ENCODE results near the gene UBE2J2. TPM values are rescaled to one million over a fixed set of nuclear protein-coding genes. Genes with fewer than 3 reads are reported as not detected.
A peak's percentile ranks its signal among the peaks of the same experiment; 100 is the strongest.

Gene UBE2J2
- total and polyA plus RNA-seq, 2 experiments from 2014 or later: 49.7 to 63.5 TPM

DNA sequence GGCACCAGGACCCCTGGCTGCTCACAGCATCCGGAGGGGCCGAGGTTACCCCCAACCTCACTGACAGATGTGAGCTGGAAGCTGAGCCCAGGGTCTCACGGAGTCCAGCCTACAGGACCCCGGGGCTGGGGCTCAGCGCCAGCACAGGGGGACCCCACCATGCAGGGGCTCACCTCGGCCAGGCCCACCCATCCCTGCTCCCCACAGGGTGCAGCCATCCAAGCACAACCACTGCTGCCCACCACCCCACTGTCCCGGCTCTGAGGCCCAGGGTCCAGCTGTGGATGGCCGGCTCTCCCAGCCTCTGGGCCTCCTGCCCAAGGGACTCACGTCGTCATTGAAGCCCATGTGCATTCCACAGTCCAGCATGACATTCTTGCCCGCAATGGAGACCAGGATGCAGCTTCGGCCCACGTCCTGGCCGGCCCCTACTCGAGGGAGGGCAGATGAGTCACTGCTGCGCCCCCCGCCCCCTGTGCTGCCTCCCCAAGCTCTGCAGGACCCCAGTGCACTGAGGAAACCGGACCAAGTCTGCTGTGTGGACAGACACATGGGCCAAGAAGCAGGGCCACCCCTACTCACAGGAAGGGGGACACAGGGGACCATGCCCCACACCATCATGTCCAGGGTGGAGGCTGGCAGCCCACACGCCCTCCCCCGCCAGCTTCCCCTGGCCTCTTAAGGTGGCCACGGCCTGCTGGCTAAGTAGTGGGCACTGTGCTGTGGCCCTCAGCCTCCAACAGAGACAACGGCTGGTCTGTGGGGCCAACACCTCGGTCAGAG lies 47.2 kb upstream of the UBE2J2 start:
- H3K9ac ChIP-seq: peak overlapping the region; percentile 20; the same call in 1 of the 2 replicates
- H3K27ac ChIP-seq: no peak overlapping the region; the same call in 1 of the 2 replicates
- 69% methylated on average over 21 to 22 of the region's 23 CpGs for WGBS, 2 experiments (ENCODE audit: low coverage in 1 of 2, low lambda C conversion rate in 2 of 2, missing lambda C conversion rate in 2 of 2)
- H3K4me3 ChIP-seq: no peak overlapping the region
- no peaks in the 10 kb centered on the region for H3K9me2 ChIP-seq (ENCODE audit: insufficient read depth)
- in situ Hi-C loops (cut with MboI): no loop called here
- H3K4me1 ChIP-seq (ENCODE audit: insufficient read depth): peaks cover 22% of the 10 kb centered on the region
- peaks cover 27% of the 10 kb centered on the region for H3F3A ChIP-seq (ENCODE audit: insufficient read depth)
- no peaks in the 10 kb centered on the region for H4K20me1 ChIP-seq (ENCODE audit: insufficient read depth)
- H3K4me2 ChIP-seq (ENCODE audit: unreplicated experiment): no peak overlapping the region
- peaks cover 86% of the 10 kb centered on the region for H3K79me2 ChIP-seq (ENCODE audit: insufficient read depth)
- H2AFZ ChIP-seq: no peak overlapping the region
- TF ChIP-seq EZH2 (IDR thresholded peaks at IDR 0.05; ENCODE audit: insufficient read depth, poor library complexity, severe bottlenecking) (no peak), EZH2phosphoT487 (IDR thresholded peaks at IDR 0.05; ENCODE audit: insufficient read depth, low read depth) (no peak)
- no peaks in the 10 kb centered on the region for H3K9me3 ChIP-seq (ENCODE audit: low read depth)
- peaks cover 9% of the 10 kb centered on the region; the same call in 1 of the 2 replicates for H3K36me3 ChIP-seq (ENCODE audit: low read depth)
- no peak for DNase-seq
- H3K27me3 ChIP-seq (replicated peaks; ENCODE audit: insufficient read depth): no peaks in the 10 kb centered on the region

DNA sequence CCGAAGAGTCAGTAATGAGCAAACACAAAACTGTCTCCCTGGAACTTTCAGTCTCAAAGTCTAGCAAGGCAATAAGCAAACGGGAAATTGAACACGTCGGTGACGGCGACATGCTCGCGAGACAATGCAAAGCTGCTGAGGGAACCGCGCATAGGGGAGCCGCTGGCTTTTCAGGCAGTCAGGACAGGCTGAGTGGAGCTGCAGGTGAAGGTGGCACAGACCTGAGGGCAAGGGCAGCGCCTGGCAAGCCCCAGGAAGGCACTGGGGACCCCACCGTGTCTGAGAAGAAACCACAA lies 45.9 kb upstream of the UBE2J2 start:
- in situ Hi-C loops (cut with MboI): no loop called here
- Histone ChIP-seq H4K20me1 (ENCODE audit: insufficient read depth) (no peaks in the 10 kb centered on the region), H3K4me2 (ENCODE audit: unreplicated experiment) (no peak overlapping the region)

DNA sequence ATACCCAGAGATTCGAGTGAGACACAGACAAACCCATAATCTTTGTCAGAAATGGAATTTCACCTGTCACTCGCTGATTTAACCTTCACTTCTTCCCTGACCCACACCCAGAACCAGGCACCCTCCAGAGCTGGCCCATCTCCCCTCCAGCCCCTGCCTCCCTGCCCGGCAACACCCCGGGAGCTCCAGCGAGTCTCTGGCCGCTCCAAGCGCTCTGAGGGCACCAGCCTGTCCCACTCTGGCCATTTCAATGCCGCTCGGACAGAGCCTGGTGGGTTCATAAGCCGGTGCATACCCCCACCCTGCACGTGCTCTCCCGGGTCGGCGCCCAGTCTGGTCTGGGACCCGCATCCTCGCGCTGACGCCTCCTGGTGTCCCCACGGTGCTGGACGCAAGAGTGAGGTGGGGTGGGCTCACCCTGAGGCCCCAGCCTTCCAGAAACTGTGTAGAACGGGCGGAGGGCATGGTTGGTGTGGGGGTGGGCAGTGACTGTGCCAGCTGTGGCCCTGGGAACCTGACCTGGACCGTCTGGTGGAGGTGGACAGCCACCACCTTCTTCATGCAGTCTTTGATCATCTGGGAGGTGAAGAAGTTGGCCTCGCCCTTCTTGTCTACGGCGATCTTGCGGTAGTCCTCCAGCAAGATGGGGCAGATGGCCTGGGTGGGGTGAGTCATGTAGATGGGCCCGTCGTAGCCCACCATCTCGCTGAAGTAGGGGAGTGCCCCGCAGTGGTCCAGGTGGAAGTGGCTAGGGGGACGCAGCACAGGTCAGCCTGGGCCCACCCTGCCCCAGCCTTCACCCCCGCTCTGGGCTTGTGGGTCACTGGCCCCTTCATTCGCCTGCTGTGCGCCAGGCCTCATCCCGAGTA lies 45.4 kb upstream of the UBE2J2 start:
- peaks cover 27% of the 10 kb centered on the region for H3F3A ChIP-seq (ENCODE audit: insufficient read depth)
- no peaks in the 10 kb centered on the region for H3K9me2 ChIP-seq (ENCODE audit: insufficient read depth)
- no peaks in the 10 kb centered on the region for H3K9me3 ChIP-seq (ENCODE audit: low read depth)
- H3K27me3 ChIP-seq (replicated peaks; ENCODE audit: insufficient read depth): no peaks in the 10 kb centered on the region
- H3K4me2 ChIP-seq (ENCODE audit: unreplicated experiment): no peak overlapping the region
- TF ChIP-seq EZH2 (IDR thresholded peaks at IDR 0.05; ENCODE audit: insufficient read depth, poor library complexity, severe bottlenecking): no peak
- no peak for TF ChIP-seq EZH2phosphoT487 (IDR thresholded peaks at IDR 0.05; ENCODE audit: insufficient read depth, low read depth)
- H4K20me1 ChIP-seq (ENCODE audit: insufficient read depth): no peaks in the 10 kb centered on the region
- H3K36me3 ChIP-seq (ENCODE audit: low read depth): peaks cover 9% of the 10 kb centered on the region; the same call in 1 of the 2 replicates
- H2AFZ ChIP-seq: no peak overlapping the region
- DNase-seq: no peak
- H3K27ac ChIP-seq: peak overlapping the region; percentile 94
- H3K4me1 ChIP-seq (ENCODE audit: insufficient read depth): peaks cover 16% of the 10 kb centered on the region
- in situ Hi-C loops (cut with MboI): no loop called here
- H3K9ac ChIP-seq: peak overlapping the region; percentile 75
- peaks cover 86% of the 10 kb centered on the region for H3K79me2 ChIP-seq (ENCODE audit: insufficient read depth)
- WGBS, 2 experiments (ENCODE audit: low coverage in 1 of 2, low lambda C conversion rate in 2 of 2, missing lambda C conversion rate in 2 of 2): 88 to 89% methylated on average over 36 of the region's 36 CpGs
- no peak overlapping the region for H3K4me3 ChIP-seq

More for the DNA sequence above, 45.9 kb upstream of the UBE2J2 start:
- no peak overlapping the region for H3K9ac ChIP-seq
- no peaks in the 10 kb centered on the region for H3K9me2 ChIP-seq (ENCODE audit: insufficient read depth)
- peaks cover 27% of the 10 kb centered on the region for H3F3A ChIP-seq (ENCODE audit: insufficient read depth)
- H3K36me3 ChIP-seq (ENCODE audit: low read depth): peaks cover 9% of the 10 kb centered on the region; the same call in 1 of the 2 replicates
- peaks cover 16% of the 10 kb centered on the region for H3K4me1 ChIP-seq (ENCODE audit: insufficient read depth)
- H2AFZ ChIP-seq: no peak overlapping the region
- TF ChIP-seq EZH2phosphoT487 (IDR thresholded peaks at IDR 0.05; ENCODE audit: insufficient read depth, low read depth): no peak
- TF ChIP-seq EZH2 (IDR thresholded peaks at IDR 0.05; ENCODE audit: insufficient read depth, poor library complexity, severe bottlenecking): no peak
- no peaks in the 10 kb centered on the region for H3K9me3 ChIP-seq (ENCODE audit: low read depth)
- WGBS, 2 experiments (ENCODE audit: low coverage in 1 of 2, low lambda C conversion rate in 2 of 2, missing lambda C conversion rate in 2 of 2): 91 to 93% methylated on average over 13 of the region's 13 CpGs
- peaks cover 84% of the 10 kb centered on the region for H3K79me2 ChIP-seq (ENCODE audit: insufficient read depth)
- no peak for DNase-seq
- H3K4me3 ChIP-seq: no peak overlapping the region
- no peaks in the 10 kb centered on the region for H3K27me3 ChIP-seq (replicated peaks; ENCODE audit: insufficient read depth)
- no peak overlapping the region for H3K27ac ChIP-seq

DNA sequence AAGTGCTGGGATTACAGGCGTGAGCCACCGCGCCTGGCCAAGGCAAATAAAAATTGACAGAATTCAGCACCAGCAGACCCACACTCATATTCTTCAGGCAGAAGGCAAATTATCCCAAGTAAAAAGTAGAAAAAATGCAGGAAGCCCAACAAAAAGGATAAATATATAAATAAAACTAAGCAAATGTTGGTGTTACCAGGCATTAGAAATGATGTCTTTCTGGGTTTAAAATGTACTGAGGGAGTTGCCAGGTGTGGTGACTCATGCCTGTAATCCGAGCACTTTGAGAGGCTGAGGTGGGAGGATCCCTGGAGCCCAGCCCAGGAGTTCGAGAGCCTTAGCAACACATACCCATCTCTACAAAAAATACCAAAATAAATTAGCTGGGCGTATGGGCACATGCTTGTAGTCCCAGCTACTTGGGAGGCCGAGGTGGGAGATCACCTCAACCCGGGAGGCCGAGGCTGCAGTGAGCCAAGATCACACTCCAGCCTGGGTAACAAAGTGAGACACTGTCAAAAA lies 44.5 kb upstream of the UBE2J2 start:
- WGBS, 2 experiments (ENCODE audit: low coverage in 1 of 2, low lambda C conversion rate in 2 of 2, missing lambda C conversion rate in 2 of 2): 32% methylated on average over 9 of the region's 9 CpGs
- H3K36me3 ChIP-seq (ENCODE audit: low read depth): peaks cover 12% of the 10 kb centered on the region; the same call in 1 of the 2 replicates
- H3K4me2 ChIP-seq (ENCODE audit: unreplicated experiment): no peak overlapping the region

More for the DNA sequence above, 44.5 kb upstream of the UBE2J2 start:
- H3K27me3 ChIP-seq (replicated peaks; ENCODE audit: insufficient read depth): no peaks in the 10 kb centered on the region
- H3K79me2 ChIP-seq (ENCODE audit: insufficient read depth): peaks cover 88% of the 10 kb centered on the region
- peak overlapping the region; percentile 94 for H3K27ac ChIP-seq
- H3K9me2 ChIP-seq (ENCODE audit: insufficient read depth): no peaks in the 10 kb centered on the region
- H3K4me3 ChIP-seq: no peak overlapping the region
- peaks cover 12% of the 10 kb centered on the region for H3K4me1 ChIP-seq (ENCODE audit: insufficient read depth)
- TF ChIP-seq EZH2 (IDR thresholded peaks at IDR 0.05; ENCODE audit: insufficient read depth, poor library complexity, severe bottlenecking): no peak
- no peak for TF ChIP-seq EZH2phosphoT487 (IDR thresholded peaks at IDR 0.05; ENCODE audit: insufficient read depth, low read depth)
- H3K9ac ChIP-seq: peak overlapping the region; percentile 75
- no peak overlapping the region for H2AFZ ChIP-seq
- no peaks in the 10 kb centered on the region for H4K20me1 ChIP-seq (ENCODE audit: insufficient read depth)
- in situ Hi-C loops (cut with MboI): no loop called here
- H3F3A ChIP-seq (ENCODE audit: insufficient read depth): peaks cover 27% of the 10 kb centered on the region
- no peaks in the 10 kb centered on the region for H3K9me3 ChIP-seq (ENCODE audit: low read depth)
- peak; percentile 96 for DNase-seq
